Measurements from ENCODE around the gene PPP1R7. TPM values are rescaled to one million over a fixed set of nuclear protein-coding genes. Genes with fewer than 3 reads are reported as not detected.

Gene PPP1R7
- total and polyA plus RNA-seq, 4 donors: 18.0 to 45.8 (median 29.0) TPM

DNA sequence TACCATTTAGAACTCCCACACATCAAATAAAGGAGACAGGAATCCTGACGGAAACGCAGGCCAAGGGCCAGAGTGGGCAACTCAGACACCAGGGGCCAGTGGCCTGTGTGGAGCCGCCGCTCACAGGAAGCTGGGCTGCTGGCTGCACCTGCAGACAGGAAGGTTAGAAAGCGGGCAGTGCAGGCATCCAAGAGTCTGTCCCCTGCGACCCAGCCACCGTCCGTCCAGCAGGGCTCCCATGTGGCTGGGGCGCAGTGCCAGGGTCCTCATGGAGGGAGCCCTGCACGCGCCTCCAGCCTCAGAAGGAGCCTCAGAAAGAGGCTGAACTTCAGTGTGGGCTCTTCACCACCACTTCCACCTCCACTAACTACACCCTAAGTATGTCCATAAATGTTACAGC lies 35.7 kb downstream of the PPP1R7 start:
- Histone ChIP-seq H3K27ac (ENCODE audit: low read depth in 1 of 2, low read length in 2 of 2) (no peak overlapping the region), H3K9me3 (ENCODE audit: control insufficient read depth in 4 of 4, low read length in 3 of 4) (no peaks in the 10 kb centered on the region), H3K9ac (ENCODE audit: low read depth in 1 of 2, low read length in 2 of 2) (no peak overlapping the region), H3K27me3 (ENCODE audit: control insufficient read depth in 4 of 4, insufficient read depth in 4 of 4, low read length in 3 of 4) (no peaks in the 10 kb centered on the region), H3K36me3 (ENCODE audit: control insufficient read depth in 4 of 4, insufficient read depth in 3 of 4, low read depth in 1 of 4, low read length in 3 of 4) (peaks cover 0 to 13% (median 3%) of the 10 kb centered on the region in 4 donors), H3K4me3 (ENCODE audit: low read depth in 1 of 3, low read length in 3 of 3) (no peak overlapping the region), H3K4me1 (ENCODE audit: control insufficient read depth in 4 of 4, insufficient read depth in 4 of 4, low read length in 3 of 4) (no peaks in the 10 kb centered on the region)
- no peak for DNase-seq (ENCODE audit: low spot score)
- TF ChIP-seq FOXA2 (IDR thresholded peaks at IDR 0.05) (no peak), HNF4G (IDR thresholded peaks at IDR 0.05) (no peak), RAD21 (IDR thresholded peaks at IDR 0.05) (no peak), YY1 (IDR thresholded peaks at IDR 0.05) (no peak), NR2F2 (IDR thresholded peaks at IDR 0.05) (no peak), JUND (IDR thresholded peaks at IDR 0.05) (no peak), HNF4A (conservative IDR thresholded peaks at IDR 0.05) (no peak), SP1 (IDR thresholded peaks at IDR 0.05) (no peak), RXRA (IDR thresholded peaks at IDR 0.05) (no peak), FOXA1 (IDR thresholded peaks at IDR 0.05) (no peak), TAF1 (conservative IDR thresholded peaks at IDR 0.05) (no peak), GABPA (IDR thresholded peaks at IDR 0.05 in 1 of 2, conservative IDR thresholded peaks at IDR 0.05 in 1 of 2) (no peak), EGR1 (IDR thresholded peaks at IDR 0.05; ENCODE audit: low read depth in 2 of 2) (no peak)
- TF ChIP-seq, protein P1, sequence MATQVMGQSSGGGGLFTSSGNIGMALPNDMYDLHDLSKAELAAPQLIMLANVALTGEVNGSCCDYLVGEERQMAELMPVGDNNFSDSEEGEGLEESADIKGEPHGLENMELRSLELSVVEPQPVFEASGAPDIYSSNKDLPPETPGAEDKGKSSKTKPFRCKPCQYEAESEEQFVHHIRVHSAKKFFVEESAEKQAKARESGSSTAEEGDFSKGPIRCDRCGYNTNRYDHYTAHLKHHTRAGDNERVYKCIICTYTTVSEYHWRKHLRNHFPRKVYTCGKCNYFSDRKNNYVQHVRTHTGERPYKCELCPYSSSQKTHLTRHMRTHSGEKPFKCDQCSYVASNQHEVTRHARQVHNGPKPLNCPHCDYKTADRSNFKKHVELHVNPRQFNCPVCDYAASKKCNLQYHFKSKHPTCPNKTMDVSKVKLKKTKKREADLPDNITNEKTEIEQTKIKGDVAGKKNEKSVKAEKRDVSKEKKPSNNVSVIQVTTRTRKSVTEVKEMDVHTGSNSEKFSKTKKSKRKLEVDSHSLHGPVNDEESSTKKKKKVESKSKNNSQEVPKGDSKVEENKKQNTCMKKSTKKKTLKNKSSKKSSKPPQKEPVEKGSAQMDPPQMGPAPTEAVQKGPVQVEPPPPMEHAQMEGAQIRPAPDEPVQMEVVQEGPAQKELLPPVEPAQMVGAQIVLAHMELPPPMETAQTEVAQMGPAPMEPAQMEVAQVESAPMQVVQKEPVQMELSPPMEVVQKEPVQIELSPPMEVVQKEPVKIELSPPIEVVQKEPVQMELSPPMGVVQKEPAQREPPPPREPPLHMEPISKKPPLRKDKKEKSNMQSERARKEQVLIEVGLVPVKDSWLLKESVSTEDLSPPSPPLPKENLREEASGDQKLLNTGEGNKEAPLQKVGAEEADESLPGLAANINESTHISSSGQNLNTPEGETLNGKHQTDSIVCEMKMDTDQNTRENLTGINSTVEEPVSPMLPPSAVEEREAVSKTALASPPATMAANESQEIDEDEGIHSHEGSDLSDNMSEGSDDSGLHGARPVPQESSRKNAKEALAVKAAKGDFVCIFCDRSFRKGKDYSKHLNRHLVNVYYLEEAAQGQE (IDR thresholded peaks at IDR 0.05): no peak
- TF ChIP-seq, protein P2, sequence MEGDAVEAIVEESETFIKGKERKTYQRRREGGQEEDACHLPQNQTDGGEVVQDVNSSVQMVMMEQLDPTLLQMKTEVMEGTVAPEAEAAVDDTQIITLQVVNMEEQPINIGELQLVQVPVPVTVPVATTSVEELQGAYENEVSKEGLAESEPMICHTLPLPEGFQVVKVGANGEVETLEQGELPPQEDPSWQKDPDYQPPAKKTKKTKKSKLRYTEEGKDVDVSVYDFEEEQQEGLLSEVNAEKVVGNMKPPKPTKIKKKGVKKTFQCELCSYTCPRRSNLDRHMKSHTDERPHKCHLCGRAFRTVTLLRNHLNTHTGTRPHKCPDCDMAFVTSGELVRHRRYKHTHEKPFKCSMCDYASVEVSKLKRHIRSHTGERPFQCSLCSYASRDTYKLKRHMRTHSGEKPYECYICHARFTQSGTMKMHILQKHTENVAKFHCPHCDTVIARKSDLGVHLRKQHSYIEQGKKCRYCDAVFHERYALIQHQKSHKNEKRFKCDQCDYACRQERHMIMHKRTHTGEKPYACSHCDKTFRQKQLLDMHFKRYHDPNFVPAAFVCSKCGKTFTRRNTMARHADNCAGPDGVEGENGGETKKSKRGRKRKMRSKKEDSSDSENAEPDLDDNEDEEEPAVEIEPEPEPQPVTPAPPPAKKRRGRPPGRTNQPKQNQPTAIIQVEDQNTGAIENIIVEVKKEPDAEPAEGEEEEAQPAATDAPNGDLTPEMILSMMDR (IDR thresholded peaks at IDR 0.05; ENCODE audit: low read depth, low read length, missing input control): no peak
- TF ChIP-seq, protein P3, sequence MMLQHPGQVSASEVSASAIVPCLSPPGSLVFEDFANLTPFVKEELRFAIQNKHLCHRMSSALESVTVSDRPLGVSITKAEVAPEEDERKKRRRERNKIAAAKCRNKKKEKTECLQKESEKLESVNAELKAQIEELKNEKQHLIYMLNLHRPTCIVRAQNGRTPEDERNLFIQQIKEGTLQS (IDR thresholded peaks at IDR 0.05): no peak
- TF ChIP-seq, protein P4, sequence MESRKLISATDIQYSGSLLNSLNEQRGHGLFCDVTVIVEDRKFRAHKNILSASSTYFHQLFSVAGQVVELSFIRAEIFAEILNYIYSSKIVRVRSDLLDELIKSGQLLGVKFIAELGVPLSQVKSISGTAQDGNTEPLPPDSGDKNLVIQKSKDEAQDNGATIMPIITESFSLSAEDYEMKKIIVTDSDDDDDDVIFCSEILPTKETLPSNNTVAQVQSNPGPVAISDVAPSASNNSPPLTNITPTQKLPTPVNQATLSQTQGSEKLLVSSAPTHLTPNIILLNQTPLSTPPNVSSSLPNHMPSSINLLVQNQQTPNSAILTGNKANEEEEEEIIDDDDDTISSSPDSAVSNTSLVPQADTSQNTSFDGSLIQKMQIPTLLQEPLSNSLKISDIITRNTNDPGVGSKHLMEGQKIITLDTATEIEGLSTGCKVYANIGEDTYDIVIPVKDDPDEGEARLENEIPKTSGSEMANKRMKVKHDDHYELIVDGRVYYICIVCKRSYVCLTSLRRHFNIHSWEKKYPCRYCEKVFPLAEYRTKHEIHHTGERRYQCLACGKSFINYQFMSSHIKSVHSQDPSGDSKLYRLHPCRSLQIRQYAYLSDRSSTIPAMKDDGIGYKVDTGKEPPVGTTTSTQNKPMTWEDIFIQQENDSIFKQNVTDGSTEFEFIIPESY (IDR thresholded peaks at IDR 0.05): no peak
- TF ChIP-seq, protein P5, sequence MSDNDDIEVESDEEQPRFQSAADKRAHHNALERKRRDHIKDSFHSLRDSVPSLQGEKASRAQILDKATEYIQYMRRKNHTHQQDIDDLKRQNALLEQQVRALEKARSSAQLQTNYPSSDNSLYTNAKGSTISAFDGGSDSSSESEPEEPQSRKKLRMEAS (IDR thresholded peaks at IDR 0.05): no peak
- WGBS: 83% methylated on average over 11 of the region's 11 CpGs

All from liver (tissue), 9 donors.